GM04503 (cell line): ENCODE results near the gene GRID1.

Source experiments
- DNase-seq: peaks from one replicate; pipeline ENCODE4 v3.0.0-alpha.2; 2012; ENCODE audit warnings: low read depth

The GRID1 gene

GRCh38 chr10:86312701-86313270 is 53.8 kb downstream of the GRID1 start:
- no peak for DNase-seq

- DNase-seq, result no peak
Measured at GRCh38 chr10:86311906-86312305, 54.7 kb downstream of the GRID1 start.

DNA sequence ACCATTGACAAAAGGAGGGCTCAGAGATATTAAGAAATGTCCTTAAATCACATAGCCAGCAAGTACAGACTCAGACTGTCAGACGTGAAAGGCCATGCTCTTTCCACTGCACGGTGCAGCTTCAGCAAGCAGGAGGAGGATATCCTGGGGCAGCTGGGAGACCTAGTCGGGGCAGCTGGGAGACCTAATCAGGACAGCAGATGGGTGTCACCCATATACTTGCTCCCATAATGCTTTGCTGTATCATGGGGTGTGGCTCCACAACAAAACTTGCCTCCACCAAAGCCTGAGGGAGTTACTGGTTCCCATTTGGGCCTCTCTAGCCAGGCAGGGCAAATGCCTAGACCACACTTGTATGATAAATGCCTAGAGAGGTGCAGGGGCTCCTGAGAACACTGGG is 55.4 kb downstream of the GRID1 start:
- DNase-seq, result no peak

GRCh38 chr10:86310702-86311101 is 55.9 kb downstream of the GRID1 start:
- no peak for DNase-seq

- no peak for DNase-seq
Measured at GRCh38 chr10:86310291-86310690, 56.3 kb downstream of the GRID1 start.

DNA sequence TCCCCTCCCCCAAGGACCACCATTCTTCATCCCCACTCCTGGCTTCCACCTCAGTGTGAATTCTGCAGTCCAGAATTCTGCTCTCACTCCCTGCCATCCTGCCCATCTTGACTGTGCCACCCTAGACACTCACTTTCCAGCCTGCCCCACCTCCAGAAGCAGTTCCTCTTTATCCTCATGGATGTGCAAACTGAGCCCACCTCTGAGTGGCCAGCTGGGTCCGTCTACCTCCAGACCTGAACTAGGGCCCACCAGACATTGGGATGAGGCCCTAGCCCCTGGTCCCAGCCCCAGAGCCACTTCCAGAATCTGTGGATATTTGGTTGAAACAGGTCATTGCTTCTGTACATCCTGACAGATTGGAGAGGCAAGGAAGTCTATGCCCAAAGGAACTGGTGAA is 58.5 kb downstream of the GRID1 start:
- DNase-seq, result no peak

DNA sequence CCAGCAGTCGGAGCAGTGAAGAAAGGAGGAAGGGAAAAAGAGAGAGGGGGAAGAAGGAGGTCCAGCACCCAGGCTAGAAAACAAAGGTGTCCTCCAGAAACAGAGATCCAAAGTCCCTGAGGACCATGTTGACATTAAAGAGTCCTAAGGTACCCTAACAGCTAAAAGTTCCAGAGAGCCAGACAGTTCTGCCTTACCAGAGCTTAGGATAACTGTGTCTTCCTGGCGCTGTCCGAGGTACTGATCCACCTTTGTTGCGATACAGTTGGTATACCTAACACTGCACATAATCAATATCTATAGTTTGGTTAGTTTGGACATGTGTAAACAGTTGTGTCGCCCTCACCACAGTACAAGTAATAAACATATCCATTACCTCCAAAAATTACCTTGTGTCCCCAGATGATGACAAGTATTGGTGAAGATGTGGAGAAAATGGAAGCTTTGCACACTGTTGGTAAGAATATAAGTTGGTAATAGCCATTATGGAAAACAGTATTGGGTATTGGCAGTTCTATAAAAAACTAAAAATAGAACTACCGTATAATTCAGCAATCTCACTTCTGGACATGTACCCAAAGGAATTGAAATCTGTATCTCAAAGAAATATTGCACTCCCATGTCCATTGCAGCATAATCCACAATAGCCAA is 59.8 kb downstream of the GRID1 start:
- DNase-seq, result no peak

DNA sequence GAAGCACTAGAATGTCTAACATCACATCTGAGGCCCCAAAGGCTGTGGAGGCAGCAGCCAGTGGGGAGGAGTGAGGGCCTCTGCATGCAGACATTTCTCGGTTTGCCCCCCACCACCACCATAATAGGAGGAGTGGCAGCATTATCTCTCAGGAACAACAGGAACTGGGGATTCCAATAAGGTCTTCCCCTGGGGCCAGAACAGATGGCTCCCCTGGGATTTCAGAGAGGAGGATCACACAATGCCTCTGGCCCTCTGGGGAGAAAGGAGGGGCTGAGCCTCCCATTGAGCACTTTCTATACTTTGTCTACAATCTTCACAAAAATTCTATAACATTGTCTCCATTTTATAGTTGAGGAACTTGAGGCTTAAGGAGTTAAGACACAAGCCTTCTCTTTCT is 61.1 kb downstream of the GRID1 start:
- no peak for DNase-seq

- no peak for DNase-seq
Measured at GRCh38 chr10:86304436-86304835, 62.2 kb downstream of the GRID1 start.

GRCh38 chr10:86303626-86304025 is 63.0 kb downstream of the GRID1 start:
- DNase-seq, result no peak

- no peak for DNase-seq
Measured at GRCh38 chr10:86301971-86302370, 64.6 kb downstream of the GRID1 start.

DNA sequence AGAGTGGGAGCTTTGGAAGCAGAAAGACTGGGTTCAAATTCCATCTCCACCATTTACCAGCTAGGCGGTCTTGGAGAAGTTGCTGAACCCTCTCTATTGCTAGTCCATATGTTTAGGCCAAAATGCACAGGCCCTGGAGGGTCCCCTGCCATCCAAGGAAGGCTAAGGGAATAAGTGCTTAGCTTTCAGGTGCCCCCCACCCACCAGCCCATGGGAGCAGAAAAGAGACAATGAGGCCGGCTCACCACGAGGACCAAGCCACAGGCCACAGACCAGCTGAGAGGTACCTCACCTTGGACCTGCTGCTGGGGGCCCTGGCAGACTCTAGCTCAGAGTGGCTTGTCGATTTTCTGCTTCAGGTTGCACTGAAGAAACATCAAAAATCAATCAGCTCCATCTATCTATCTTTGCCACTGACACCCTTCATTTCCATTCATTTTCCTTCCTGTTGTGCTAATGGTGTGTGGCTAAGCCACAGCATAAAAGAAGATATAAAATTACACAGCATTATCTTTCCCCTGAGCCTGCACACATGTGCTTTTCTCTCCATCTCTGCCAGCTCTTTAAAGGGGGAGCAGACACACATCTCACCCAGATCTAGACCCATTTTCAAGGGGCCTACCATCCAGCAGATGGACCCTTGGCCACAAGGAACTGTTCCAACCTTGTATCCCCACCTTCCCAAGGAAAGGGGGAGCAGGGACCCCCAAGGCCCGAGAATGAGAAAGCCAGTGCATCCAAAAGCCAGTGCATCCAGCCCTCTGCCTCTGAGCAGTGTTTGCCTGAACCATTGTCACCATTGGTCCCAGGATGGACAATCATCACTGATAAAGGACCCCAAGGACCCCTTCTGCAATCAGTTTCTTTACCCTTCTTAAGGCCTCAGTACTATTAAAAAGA is 65.4 kb downstream of the GRID1 start:
- no peak for DNase-seq

DNA sequence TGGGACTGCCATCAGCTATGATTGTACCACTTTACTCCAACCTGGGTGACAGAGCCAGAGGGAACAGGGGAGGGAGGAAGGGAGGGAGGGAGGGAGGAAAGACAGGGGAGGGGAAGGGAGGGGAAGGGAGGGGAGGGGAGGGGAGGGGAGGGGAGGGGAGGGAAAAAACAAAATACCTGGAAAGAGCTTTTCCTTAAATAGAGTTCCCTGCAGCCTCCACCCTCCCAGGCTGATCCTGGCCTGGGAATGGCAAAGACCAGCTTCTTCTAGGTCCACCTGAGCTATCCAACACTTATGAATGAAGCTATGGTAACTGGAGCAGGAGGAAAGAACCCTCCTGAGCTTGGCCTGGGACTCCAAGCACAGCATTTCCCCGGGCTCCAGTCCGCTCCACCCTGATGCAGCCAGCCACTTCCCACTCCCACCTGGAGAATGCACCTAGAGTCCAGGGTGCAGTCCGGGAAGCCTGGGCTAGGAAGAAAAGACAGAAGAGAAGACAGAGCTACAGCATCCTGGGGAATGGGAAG is 66.1 kb downstream of the GRID1 start:
- DNase-seq, result no peak

DNA sequence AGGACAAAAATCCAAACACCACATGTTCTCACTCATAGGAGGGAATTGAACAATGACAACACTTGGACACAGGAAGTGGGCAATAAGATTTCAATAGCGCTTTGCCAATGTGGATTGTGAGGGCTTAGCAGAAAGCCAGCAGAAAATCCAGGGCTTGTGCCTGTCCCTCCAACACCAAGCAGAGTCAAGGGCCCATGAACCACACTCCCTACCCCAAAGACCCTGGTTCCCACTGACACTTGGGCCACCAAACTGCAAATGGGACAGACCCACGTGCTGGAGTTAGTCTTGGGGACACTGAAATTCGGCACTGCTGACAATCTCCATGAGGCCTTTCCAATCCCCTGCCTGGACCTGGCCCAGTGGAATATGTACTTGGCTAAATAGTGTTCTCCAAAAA is 67.0 kb downstream of the GRID1 start:
- DNase-seq, result no peak

GRCh38 chr10:86298501-86299001 is 68.0 kb downstream of the GRID1 start:
- DNase-seq, result no peak

DNA sequence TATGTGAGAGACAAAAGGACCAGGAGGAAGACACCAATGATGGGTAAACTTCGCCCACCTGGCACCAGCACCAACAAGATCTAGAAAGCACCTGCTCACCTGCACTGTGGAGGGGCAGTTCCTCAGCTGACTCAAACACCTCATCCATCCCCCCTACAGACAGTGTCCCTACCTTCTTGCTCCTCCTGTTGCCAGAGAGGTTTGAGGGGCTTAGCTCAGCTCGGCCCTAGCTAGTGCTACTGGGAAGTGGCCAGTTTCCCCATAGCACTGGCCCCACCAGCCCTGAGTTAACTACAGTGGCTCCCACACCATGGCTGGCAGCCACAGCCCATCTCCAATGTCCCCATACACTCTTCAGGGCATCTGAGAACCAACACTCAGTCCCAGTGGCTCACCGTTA is 70.8 kb downstream of the GRID1 start:
- no peak for DNase-seq

GRCh38 chr10:86295351-86295750 is 71.2 kb downstream of the GRID1 start:
- DNase-seq, result no peak

DNA sequence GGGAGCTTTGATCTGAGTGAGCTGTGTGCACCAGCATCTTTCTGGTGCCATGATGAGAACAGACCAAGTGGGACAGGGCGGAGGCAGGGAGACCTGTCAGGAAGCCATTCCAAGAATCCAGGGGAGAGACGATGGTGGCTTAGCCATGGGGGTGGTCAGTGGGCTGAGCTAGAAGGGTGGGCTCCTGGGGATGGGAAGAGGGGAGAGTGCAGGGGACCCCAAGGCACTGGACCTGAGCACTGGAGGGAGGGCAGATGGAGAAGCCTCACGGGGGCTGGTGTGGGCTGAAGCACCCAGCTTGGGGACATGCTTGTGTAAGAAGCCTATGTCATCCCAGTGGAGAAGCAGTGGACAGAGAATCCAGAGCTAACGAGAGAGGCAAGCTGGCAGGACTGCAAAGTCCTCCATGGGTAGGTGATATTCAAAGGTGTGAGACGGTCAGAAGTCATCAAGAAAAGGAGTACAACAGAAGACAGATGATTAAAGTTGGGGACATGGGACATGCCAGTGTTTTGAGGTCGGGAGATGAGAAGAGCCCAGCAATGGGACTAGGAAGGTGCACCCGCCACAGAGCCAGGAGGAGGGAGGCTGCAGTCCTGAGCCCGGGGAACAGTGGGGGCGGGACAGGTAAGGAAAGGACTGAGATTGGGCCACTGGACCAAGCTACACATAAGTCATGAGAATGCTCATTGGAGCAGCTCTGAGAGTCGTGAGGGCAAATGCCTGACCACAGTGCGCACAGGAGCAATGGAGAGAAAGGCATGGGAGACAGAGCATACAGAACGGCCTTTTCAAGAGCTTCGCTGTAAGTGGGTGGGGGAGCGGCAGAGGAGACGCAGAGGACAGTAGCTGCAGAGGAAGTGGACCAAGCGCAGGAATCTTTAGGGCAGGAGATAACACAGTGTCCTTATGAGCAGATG is 72.0 kb downstream of the GRID1 start:
- no peak for DNase-seq

- no peak for DNase-seq
Measured at GRCh38 chr10:86293396-86293791, 73.2 kb downstream of the GRID1 start.

DNA sequence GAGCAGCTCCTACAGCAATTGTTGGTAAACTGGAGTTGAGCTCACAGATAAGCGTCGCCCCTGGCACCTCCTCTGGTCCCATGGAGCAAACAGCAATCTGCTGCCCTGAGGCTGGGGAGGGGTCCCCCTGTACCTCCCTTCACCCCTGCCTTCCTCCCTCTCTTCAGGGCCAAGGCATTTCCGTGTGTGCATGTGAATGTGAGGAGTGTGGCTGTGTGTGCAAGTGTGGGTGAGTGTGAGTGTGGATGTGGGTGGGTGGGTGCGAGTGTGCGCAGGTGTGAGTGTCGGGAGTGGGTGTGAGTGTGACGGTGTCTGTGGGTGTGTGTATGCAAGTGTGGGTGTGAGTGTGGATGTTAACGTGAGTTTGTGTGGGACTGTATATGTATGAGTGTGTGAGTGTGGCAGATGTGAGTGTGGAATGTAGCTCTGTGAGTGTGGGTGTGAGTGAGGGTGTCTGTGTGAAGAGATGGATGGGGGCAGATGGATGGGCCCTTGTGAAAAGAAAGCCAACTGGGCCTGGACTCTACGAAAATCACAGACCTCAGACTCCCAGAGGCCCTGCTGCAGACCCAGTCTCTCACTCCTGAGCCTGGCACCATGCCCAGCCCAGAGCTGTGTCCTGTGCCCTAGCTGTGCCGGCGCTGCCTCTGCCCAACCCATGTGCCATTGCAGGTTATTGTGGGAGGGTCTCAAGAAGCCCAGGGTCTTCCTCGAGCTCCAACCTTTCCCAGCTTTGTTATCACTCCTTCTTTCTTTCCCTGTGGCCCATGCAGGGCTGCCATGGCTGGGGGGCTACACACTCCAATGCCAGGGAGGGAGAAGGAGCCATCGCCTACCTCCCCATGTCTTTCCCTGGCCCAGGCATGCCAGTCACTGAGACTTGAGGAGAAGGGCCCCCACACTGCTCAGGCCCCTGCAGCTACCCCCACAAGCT is 73.9 kb downstream of the GRID1 start:
- DNase-seq, result no peak
